GM18511 (cell line): ENCODE measurements around the gene CREB3L2.
"Not testable (repeated sequence)": the region's sequence is repeated elsewhere in the genome, so short reads cannot be mapped to it uniquely, and the experiment has no call there.

Experiments used
- ATAC-seq: cut with Tn5 transposase; IDR thresholded peaks from one replicate; pipeline ENCODE4 v1.9.1; 2021; ENCODE audit warnings: mild to moderate bottlenecking, moderate library complexity; ENCODE audit not compliant: unreplicated experiment

Gene CREB3L2

GRCh38 chr7:137989094-137989493 lies 12.8 kb downstream of the CREB3L2 start:
- no peak for ATAC-seq

GRCh38 chr7:137987968-137988367 lies 13.9 kb downstream of the CREB3L2 start:
- peak; percentile 59 for ATAC-seq

GRCh38 chr7:137987563-137987962 lies 14.3 kb downstream of the CREB3L2 start:
- ATAC-seq, result no peak

- no peak for ATAC-seq
These were observed 14.9 kb downstream of the CREB3L2 start for GRCh38 chr7:137987018-137987349.

GRCh38 chr7:137986252-137987017 lies 15.5 kb downstream of the CREB3L2 start:
- ATAC-seq, result peak; percentile 21

GRCh38 chr7:137985897-137986251 lies 16.0 kb downstream of the CREB3L2 start:
- peak; percentile 54 for ATAC-seq

GRCh38 chr7:137985253-137985896 lies 16.5 kb downstream of the CREB3L2 start:
- peak; percentile 56 for ATAC-seq

- no peak for ATAC-seq
These were observed 17.5 kb downstream of the CREB3L2 start for GRCh38 chr7:137984181-137985041.

- no peak for ATAC-seq
These were observed 18.4 kb downstream of the CREB3L2 start for GRCh38 chr7:137983323-137984008.

GRCh38 chr7:137982394-137982793 lies 19.5 kb downstream of the CREB3L2 start:
- ATAC-seq, result not testable (repeated sequence)

GRCh38 chr7:137981668-137982067 lies 20.2 kb downstream of the CREB3L2 start:
- ATAC-seq, result peak; percentile 60

GRCh38 chr7:137981175-137981574 lies 20.7 kb downstream of the CREB3L2 start:
- peak; percentile 4 for ATAC-seq

- no peak for ATAC-seq
These were observed 21.6 kb downstream of the CREB3L2 start for GRCh38 chr7:137980308-137980707.

GRCh38 chr7:137978464-137979237 lies 23.2 kb downstream of the CREB3L2 start:
- no peak for ATAC-seq

- ATAC-seq, result no peak
These were observed 24.7 kb downstream of the CREB3L2 start for GRCh38 chr7:137977173-137977572.

GRCh38 chr7:137976696-137977095 lies 25.2 kb downstream of the CREB3L2 start:
- ATAC-seq, result no peak

- ATAC-seq, result no peak
These were observed 25.7 kb downstream of the CREB3L2 start for GRCh38 chr7:137976232-137976631.

GRCh38 chr7:137975768-137976167 lies 26.1 kb downstream of the CREB3L2 start:
- no peak for ATAC-seq

- peak; percentile 66 for ATAC-seq
These were observed 26.7 kb downstream of the CREB3L2 start for GRCh38 chr7:137975221-137975620.

GRCh38 chr7:137974766-137975165 lies 27.1 kb downstream of the CREB3L2 start:
- no peak for ATAC-seq
